HG03039 (cell line): ENCODE results near the gene SRRM3.
"Not testable (repeated sequence)": the region's sequence is repeated elsewhere in the genome, so short reads cannot be mapped to it uniquely, and the experiment has no call there.

Experiments used
- ATAC-seq: cut with Tn5 transposase; IDR thresholded peaks from one replicate; pipeline ENCODE4 v1.9.1; 2021; ENCODE audit warnings: mild to moderate bottlenecking, moderate library complexity; ENCODE audit not compliant: unreplicated experiment

SRRM3 gene, protein sequence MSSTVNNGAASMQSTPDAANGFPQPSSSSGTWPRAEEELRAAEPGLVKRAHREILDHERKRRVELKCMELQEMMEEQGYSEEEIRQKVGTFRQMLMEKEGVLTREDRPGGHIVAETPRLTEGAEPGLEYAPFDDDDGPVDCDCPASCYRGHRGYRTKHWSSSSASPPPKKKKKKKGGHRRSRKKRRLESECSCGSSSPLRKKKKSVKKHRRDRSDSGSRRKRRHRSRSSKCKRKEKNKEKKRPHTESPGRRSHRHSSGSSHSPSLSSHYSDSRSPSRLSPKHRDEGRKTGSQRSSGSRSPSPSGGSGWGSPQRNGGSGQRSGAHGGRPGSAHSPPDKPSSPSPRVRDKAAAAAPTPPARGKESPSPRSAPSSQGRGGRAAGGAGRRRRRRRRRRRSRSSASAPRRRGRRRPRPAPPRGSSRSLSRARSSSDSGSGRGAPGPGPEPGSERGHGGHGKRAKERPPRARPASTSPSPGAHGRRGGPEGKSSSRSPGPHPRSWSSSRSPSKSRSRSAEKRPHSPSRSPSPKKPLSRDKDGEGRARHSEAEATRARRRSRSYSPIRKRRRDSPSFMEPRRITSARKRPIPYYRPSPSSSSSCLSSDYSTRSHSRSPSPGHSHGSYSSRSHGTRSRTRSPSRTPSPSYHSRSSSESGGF

DNA sequence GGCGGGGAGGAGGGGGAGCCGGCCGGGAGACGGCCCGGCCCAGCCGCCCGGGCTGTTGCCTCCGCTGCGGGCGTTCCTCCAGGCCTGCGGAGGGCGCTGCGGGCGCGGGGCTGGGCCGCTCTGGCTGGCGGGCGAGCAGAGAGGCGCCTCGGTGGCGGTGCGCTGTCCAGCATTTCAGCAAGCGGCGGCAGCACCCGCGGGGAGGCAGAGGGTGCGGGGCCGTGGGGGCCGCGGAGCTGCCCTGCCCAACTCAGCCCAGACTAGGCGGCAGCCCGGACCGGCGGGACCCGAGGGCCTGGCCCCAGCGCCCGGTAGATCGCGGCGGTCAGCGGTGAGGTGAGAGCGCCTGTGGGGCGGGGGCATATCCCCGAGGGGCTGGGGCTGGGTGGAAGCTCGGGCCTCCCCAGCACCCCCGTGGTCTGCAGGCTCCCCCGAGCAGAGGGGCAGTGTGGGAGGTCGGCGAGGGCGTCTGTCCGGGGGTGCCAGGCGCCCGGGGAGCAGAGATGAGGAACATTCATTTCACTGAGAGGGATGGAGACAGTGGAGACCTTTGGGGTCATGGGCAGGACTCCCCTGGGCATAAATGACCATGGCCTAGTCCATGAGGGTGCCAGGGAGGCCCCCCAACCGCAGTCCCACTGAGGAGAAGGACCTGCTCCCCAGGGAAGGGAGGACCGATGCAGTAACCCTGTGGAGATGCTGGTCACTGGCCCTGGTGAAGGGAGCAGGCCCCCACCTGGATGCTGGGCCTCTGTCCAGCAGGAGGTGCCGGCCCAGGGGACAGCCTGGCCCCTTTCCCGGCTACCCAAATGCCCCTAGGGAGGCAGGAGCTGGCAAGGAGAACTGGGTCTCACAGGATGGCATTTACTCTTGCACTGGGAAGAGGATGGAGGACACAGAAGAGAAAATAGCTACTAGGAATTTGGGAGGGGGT lies at the start of gene SRRM3:
TSS of gene SRRM3 (plus strand) at position 165 of the 934 bp plus-strand sequence. CDS start 33,171 bp downstream, outside the sequence.
- peak; percentile 49 for ATAC-seq

DNA sequence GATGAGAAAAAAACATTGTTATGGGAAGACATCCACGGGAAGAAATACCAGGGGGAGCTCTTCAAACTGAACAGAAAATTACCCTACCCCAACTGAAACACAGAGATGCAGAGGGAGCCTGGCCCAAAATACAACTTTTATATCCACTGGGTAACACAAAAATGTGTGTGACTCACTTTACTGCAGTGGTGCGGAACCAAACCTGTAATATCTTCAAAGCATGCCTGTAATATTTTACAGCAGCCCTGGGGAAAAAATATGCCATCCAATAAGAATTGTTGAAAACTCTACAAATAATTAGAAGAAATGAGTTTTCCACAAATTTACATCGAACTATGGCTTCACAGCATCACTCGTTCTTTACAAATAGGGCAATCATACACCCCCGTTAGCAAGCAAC lies 49.8 kb upstream of the SRRM3 start:
- no peak for ATAC-seq

DNA sequence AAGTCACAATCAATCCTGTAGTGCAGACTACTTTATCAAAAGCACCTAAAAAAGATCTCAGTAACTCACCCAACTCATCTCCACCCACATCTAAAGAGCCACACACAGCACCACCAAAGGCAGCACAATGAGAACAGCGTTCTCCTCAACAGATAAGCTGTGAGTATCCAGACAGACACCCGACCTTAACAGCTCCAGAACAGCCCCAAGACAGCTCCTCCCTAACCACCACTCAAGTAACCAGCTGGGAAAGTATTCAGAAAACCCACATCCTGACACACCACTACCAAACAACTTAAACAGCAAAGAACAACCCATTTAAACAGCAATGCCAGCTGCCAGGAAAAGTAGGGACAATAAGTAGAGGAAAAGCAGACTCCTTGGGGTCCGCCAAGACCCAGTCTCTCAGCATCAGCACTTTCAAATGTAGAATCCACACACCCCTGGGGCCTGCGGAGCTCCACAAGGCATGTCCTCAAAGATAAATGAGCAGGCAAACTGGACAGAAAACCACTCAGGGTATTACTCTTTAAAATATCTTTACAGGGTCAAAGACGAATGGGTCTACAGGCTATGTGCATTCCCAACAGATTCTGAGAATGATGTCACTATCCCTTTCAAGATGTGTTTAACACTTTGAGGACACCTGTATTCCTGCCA lies 48.0 kb upstream of the SRRM3 start:
- not testable (repeated sequence) for ATAC-seq

DNA sequence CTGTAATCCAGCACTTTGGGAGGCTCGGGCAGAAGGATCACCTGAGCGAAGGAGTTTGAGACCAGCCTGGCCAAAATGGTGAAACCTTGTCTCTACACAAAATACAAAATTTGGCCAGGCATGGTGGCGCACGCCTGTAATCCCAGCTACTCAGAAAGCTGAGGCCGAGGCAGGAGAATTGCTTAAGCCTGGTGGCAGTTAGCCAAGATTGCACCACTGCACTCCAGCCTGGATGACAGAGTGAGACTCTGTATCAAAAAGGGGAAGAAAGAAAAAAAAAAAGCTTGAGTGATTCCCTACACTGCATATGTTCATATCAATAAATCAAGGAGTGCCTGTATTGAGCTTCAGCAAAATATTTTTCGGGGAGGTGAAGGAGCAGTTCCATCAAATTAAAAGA lies 45.8 kb upstream of the SRRM3 start:
- no peak for ATAC-seq

DNA sequence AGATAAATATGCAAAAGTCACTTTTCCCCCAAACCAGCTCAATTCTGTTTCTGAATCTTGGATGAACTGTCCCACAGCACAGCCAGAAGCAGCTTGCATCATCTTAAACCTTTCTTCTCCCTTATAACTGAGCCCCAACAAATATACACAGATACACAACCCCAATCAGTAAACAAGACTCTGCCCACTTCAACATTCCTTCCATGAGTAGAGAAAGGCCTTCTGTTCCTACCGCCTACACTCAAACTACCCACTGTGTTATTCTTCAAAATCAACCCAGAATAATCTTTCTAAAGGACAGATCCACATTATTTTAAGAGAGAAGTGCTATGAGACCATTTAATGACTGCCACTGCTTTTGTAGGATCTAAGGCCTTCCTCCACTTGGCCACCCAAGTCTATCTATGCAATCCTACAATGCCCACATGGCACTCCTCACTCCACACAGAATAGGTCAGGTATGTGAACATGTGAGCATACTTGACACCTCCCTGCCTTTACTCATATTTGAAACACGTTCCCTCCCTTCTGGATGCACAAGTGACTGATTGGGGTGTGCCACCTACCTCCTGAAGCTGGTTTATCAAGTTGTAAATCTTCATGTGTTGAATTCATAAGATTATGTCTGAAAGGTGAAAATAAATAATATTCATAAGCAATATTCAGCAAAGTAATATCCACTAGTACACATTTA lies 44.6 kb upstream of the SRRM3 start:
- ATAC-seq = not testable (repeated sequence)

DNA sequence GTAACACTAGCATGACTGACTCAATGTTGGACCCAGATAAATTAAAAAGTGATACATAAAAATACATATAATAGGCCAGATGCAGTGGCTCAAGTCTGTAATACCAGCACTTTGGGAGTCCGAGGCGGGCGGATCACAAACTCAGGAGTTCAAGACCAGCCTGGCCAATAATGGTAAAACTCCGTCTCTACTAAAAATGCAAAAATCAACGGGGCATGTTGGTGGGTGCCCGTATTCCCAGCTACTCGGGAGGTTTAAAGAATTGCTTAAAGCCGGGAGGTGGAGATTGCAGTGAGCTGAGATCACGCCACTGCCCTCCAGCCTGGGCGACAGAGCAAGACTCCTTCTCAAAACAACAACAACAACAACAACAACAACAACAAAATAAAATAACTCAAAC lies 43.3 kb upstream of the SRRM3 start:
- not testable (repeated sequence) for ATAC-seq

DNA sequence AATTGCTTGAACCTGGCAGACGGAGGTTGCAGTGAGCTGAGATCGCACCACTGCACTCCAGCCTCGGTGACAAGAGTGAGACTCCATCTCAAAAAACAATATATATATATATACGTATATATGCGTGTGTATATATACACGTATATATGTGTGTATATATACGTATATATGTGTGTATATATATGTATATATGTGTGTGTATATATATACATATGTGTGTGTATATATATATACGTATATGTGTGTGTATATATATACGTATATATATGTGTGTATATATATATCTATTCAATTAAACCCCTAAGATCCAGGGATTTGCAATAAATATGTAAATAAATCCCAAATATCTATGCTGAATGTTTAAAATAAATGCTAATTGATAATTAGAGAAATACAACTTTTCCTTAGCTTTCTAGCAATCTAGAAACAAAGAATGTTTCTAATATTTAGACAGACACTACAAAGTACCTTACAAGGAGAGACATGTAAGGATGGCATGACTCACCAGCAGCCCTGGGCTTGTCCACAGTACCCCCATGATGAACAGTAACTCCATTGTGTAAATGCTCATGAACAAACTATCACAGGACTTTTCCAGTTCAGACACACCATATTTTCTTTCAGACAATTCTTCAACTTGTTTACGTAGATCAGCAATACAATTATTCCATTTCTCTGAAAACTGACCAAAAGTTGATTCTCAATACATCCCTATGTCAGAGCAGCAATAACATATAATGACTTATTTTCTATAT lies 39.1 kb upstream of the SRRM3 start:
- not testable (repeated sequence) for ATAC-seq

DNA sequence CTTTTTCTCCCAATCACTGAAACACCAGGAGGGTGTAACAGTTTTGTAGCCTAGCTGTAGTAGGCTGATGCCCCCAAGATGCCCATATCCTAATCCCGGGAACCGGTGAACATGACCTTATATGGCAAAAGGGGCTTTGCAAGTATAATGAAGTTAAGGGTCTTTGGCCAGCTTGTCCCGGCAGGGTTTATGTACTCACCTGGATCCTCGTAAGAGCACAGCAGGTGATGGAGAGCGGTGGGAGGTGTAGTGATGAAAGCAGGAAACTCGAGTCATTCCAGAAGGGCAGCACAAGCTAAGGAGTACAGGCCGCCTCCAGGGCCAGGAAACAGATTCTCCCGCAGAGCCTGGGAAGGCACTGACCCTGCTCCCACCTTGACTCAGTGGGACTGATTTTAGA lies 37.9 kb upstream of the SRRM3 start:
- not testable (repeated sequence) for ATAC-seq

DNA sequence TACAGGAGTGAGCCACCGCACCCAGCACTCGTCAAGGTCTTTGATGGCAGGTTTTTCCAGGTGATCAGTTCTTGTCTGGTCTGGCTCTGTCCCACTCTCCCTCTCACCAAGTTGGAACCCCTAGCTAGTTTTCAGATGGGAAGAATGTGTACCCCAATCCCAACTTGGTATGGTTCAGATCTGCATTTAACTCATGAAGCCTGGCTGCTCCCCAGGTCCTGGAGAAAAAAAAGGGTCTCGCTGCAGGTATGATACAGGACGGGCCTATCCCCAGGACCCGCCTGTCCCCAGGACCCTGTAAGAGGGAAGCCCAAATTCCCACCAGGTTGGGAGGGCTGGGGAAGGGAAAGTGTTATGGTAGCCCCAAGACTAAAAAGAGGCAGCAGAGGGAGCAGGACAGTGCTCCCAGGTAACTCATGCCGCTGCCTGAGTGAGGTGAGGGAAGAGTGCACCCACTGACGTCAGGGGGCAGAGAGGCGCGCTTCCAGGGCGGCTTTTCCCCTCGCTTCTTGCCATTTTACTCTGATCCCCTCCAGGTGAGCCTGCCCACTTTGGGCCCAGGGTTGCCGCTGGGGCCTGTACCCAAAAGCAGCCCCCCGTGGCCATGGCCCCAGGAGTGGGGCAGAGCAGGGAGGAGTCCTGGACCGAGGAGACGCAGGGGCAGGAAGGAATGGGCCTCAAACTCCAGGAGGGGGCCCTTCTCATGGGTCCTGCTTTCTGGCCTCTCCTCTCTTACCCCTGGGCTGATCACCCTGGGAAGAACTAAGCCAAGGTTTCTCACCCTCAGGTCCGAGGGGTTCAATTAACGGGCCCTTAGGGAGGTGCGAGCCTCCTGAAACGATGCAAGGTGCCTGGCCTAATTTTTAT lies 36.4 kb upstream of the SRRM3 start:
- ATAC-seq = no peak

DNA sequence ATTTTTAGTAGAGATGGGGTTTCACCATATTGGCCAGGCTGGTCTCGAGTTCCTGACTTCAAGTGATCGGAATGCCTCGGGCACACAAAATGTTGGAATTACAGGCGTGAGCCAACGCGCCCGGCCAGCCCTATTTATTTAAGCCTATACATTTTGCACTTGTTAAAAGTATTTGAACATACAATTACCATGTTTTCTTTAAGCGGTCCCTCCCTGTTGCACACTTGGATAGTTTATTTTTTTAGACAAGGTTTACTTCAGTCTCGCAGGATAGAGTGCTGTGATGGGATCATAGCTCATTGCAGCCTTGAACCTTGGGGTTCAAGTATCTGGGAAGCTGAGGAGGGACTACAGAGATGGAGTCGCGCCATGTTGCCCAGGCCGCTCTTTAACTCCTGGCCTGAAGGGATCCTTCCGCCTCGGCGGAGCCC lies 35.7 kb upstream of the SRRM3 start:
- no peak for ATAC-seq

DNA sequence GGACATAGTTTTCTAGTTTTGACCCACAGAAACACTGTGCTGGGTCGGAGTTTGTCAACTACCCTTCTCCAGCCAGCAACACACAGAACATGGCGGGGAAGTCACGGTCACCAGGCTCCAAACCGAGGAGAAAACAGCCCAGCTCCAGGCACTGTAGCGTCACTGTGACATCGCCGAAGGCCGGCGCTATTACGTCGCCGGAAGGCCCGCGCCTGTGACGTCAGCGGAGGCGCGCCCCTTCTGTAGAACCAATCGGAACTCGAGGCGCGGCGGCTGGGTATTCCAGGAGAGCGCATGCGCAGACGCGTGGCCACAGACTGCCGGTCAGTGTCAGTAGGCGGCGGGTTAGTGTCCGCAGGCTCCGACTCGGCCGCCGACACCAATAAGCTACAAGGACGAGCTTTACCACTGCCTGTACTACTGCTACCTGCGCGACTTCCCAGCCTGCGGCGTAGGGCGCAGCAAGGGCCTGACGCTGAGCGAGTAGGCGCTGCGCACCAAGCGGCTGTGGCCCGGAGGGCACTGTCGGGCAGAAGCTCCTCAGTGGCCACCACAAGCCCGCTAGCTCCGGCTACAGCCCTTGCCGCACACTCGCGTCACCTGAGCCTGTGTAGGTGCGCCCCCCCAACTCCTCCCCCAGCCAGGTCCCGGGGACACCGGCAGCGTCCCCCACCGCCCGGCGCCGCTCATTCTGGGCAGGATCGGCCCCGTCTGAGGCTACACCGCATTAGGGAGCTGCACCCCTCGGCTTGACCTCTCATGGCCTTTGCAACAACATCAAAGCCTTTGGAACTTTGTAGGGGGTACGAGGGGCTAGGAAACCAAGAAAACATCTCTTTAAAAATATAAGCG lies 35.1 kb upstream of the SRRM3 start:
- peak; percentile 85 for ATAC-seq

DNA sequence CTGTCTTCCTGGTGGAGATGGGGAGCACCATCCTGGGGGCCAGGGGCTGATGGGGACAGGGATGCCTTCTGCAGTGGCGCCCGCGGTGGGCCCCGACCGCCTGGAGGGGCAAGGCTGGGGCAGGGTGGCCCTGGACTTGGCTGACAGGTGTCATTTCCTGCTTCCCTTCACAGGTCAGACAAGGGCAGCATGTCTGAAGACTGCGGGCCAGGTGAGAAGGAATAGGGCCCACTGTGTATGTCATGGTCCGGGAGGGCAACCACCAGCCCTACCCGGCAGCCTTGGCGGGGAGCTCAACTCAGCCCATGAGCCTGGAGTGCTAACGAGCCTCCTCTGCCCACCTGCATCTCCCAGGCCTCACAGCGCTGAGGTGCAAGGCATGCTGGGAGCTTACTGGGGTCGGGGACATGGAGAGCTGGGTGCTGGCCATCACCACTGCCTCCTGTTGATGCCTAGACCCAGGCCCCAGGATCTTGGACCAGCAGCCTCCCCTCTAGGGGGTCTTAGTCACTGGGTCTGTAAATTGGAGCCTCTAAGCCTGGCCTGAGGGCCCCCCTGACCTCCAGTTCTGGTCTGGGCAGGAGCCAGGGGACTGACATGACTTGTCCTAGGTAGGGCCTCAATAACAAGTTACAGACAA lies 28.0 kb upstream of the SRRM3 start:
- no peak for ATAC-seq

DNA sequence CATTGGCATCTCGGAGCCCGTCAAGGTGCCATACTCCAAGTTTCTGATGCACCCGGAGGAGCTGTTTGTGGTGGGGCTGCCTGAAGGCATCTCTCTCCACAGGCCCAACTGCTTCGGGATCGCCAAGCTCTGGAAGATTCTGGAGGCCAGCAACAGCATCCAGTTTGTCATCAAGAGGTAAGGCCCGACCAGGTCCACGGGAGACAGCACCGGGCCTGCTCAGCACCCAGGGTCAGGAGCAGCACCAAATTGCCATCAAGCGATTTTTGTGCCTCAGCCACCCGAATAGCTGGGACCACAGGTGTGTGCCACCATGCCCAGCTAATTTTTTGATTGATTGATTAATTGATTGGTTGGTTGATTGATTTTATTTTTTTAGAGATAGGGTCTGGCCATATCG lies 24.7 kb upstream of the SRRM3 start:
- not testable (repeated sequence) for ATAC-seq

DNA sequence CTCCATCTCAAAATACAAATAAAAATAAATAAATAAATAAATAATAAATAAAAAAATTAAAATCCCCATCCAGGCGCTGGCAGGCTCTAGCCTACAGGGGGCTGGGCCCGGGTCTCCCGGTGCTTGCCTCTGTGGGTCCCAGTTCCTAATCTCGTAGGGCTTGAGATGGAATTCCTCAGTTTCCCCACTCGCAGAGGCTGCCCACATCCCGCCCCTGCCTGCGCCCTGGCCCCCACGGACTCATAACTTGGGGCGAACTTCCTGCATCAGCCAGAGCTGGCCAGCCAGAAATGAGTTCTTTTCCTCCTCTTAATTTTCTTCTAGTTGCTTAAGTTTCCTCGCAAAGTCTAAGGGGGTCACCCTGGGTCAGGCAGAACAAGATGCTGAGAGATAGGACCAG lies 22.0 kb upstream of the SRRM3 start:
- ATAC-seq = no peak

DNA sequence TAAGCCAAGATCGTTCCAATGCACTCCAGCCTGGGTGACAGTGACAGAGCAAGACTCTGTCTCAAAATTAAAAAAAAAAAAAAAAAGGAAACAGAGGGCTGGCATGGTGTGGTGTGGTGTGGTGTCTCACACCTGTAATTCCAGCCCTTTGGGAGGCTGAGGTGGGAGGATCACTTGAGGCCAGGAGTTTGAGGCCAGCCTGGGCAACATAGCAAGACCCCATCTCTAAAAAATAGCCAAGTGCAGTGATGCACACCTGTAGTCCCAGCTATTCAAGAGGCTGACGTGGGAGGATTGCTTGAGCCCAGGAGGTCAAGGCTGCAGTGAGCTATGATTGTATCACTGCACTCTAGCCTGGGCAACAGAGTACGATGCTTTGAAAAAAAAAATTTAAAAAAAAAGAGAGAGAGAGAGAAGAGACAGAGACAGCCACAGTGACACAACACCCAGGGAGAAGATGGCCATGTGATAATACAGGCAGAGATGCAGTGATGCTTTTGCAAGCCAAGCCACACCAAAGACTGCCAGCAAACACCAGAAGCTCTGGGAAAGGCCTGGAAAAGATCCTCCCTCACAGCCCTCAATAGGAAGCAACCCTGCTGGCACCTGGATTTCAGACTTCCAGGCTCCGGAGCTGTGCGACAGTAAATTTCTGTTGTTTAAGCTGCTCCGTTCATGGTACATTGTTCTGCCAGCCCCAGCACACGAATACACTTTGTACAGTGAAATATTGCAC lies 19.3 kb upstream of the SRRM3 start:
- no peak for ATAC-seq

DNA sequence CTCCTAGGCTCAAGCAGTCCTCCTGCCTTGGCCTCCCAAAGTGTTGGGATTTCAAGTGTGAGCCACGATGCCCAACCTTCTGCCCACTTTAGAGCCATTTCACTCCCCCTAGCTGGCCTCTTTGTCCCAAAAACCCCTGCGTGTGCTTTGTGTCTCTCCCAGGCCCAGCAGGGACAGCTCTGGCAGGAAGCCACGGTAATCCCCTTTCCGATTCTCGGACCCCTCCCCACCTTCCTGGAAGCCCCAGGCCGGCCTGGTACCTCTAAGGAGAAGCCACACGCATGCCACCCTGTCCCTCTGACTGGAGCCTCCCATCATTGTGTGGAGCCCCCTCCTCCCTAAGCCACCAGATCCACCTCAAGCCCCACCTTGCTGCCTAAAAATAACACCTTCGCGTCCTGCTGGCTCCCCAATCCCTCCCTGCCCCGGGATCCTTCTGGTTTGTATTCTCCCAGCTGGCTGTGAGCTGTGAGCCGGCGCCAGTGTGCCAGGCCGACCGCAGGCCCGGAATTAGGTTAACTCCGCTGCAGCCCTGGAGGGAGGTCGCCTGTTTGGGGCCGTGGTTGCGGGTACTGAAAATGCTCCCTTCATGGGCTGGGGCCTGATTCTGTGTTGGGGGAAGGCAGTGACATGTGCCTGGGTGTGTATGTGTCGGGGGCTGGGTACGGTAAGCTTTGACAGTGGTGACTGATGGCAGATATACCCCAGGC lies 16.4 kb upstream of the SRRM3 start:
- no peak for ATAC-seq
